K562 (cell line): ENCODE data around the gene HYAL3. TPM values are rescaled to one million over a fixed set of nuclear protein-coding genes. Genes with fewer than 3 reads are reported as not detected.

Experiments
- ARID1B ChIP-seq: fragments of 450-650 bp; IDR thresholded peaks from 2 replicates; pipeline ENCODE4 v1.6.1; 2016; ENCODE audit warnings: antibody characterized with exemption, mild to moderate bottlenecking, inconsistent platforms
- ATF7 ChIP-seq: fragments of 450-650 bp; IDR thresholded peaks from 2 replicates; pipeline ENCODE4 v1.7.1; 2014; ENCODE audit warnings: mild to moderate bottlenecking, moderate library complexity
- CTBP1 ChIP-seq: fragments of 450-650 bp; IDR thresholded peaks from 2 replicates; pipeline ENCODE4 v1.6.1; 2016; ENCODE audit warnings: borderline replicate concordance
- EZH2 ChIP-seq: IDR thresholded peaks from 2 replicates; pipeline ENCODE4 v1.6.1; 2012; ENCODE audit warnings: low read depth, mild to moderate bottlenecking, inconsistent platforms, low read length, borderline replicate concordance
- GABPA ChIP-seq: fragments of 200-800 bp; sonication (Bioruptor generic); conservative IDR thresholded peaks from 2 replicates; pipeline ENCODE4 v1.6.1; 2016; ENCODE audit warnings: low read depth, missing genetic modification characterization, missing compliant biosample characterization
- KLF16 ChIP-seq: IDR thresholded peaks from 2 replicates; pipeline ENCODE4 v1.6.1; 2016; ENCODE audit warnings: antibody characterized with exemption
- MYC ChIP-seq, 2 experiments: fragments of 250-450 bp in 1 of 2; sonication (Bioruptor Pico) in 1 of 2; IDR thresholded peaks; 2 replicates each; pipeline versions ENCODE4 v1.5.1 to v1.6.1; 2012 to 2021; ENCODE audit warnings: low read depth in 2 of 2, borderline replicate concordance in 1 of 2, improper control_type of control experiment in 1 of 2, low read length in 1 of 2, mild to moderate bottlenecking in 1 of 2, moderate library complexity in 1 of 2
- NFRKB ChIP-seq: fragments of 450-650 bp; IDR thresholded peaks from 2 replicates; pipeline ENCODE4 v1.6.1; 2016; ENCODE audit warnings: low read depth
- NR1H2 ChIP-seq: sonication (generic); formaldehyde crosslinking; IDR thresholded peaks from 2 replicates; pipeline ENCODE4 v1.4.0; 2020; ENCODE audit warnings: mild to moderate bottlenecking, missing genetic modification reagents
- NR2C2 ChIP-seq, 2 experiments: fragments of 200-800 bp in 1 of 2; sonication (Bioruptor generic) in 1 of 2; sonication (generic) in 1 of 2; formaldehyde crosslinking in 1 of 2; IDR thresholded peaks; 2 replicates each; pipeline versions ENCODE4 v1.6.1 to v1.8.0; 2016 to 2022; ENCODE audit warnings: mild to moderate bottlenecking in 1 of 2, missing compliant biosample characterization in 1 of 2, missing genetic modification characterization in 1 of 2, missing genetic modification reagents in 1 of 2
- RFX7 ChIP-seq: fragments of 250-450 bp; sonication (Bioruptor Pico); IDR thresholded peaks from 2 replicates; pipeline ENCODE4 v1.5.1; 2021; ENCODE audit warnings: mild to moderate bottlenecking
- SNIP1 ChIP-seq: fragments of 450-650 bp; IDR thresholded peaks from 2 replicates; pipeline ENCODE4 v1.7.1; 2017; ENCODE audit warnings: low read depth, mild to moderate bottlenecking
- SRSF3 ChIP-seq: fragments of 200-400 bp; formaldehyde crosslinking; IDR thresholded peaks from 2 replicates; pipeline ENCODE4 v1.6.1; 2016; ENCODE audit warnings: mild to moderate bottlenecking, low read length, moderate library complexity; ENCODE audit not compliant: insufficient read depth
- STAG1 ChIP-seq: sonication (generic); formaldehyde crosslinking; IDR thresholded peaks from 2 replicates; pipeline ENCODE4 v1.5.0; 2020; ENCODE audit warnings: missing genetic modification reagents, borderline replicate concordance
- TGIF2 ChIP-seq: sonication (generic); formaldehyde crosslinking; IDR thresholded peaks from 2 replicates; pipeline ENCODE4 v1.8.1; 2022; ENCODE audit warnings: mild to moderate bottlenecking, missing genetic modification reagents, moderate library complexity
- XRCC5 ChIP-seq: fragments of 200-400 bp; formaldehyde crosslinking; IDR thresholded peaks from 2 replicates; pipeline ENCODE4 v1.6.1; 2017; ENCODE audit warnings: low read depth, mild to moderate bottlenecking, low read length
- ZBED1 ChIP-seq: IDR thresholded peaks from 2 replicates; pipeline ENCODE4 v1.6.1; 2014
- ZC3H4 ChIP-seq: sonication (generic); formaldehyde crosslinking; IDR thresholded peaks from 2 replicates; pipeline ENCODE4 v1.9.0; 2021; ENCODE audit warnings: missing genetic modification reagents, borderline replicate concordance
- ZNF124 ChIP-seq: sonication (generic); formaldehyde crosslinking; IDR thresholded peaks from 2 replicates; pipeline ENCODE4 v1.8.1; 2022; ENCODE audit warnings: missing genetic modification reagents
- ZNF239 ChIP-seq: fragments of 250-450 bp; sonication (Bioruptor Pico); IDR thresholded peaks from 2 replicates; pipeline ENCODE4 v1.4.0; 2020; ENCODE audit warnings: mild to moderate bottlenecking
- ZNF316 ChIP-seq: fragments of 450-650 bp; IDR thresholded peaks from 2 replicates; pipeline ENCODE4 v1.6.1; 2016
- ZNF695 ChIP-seq: fragments of 450-650 bp; formaldehyde crosslinking; IDR thresholded peaks from 2 replicates; pipeline ENCODE4 v1.4.0; 2020; ENCODE audit warnings: mild to moderate bottlenecking, moderate library complexity
- polyA plus RNA-seq, 8 experiments: library from polyadenylated mRNA; depleted of rRNA in 4 of 8; stranded (reverse) in 5 of 8; unstranded in 3 of 8; fragments of >200 nt; fragmentation: Nextera tagmentation in 2 of 8; fragmentation: Illumina TruSeq in 1 of 8; extraction: Ambion mirVana in 2 of 8; extraction: Trizol in 1 of 8; gene quantifications; 2 replicates each; pipeline versions ENCODE4 v1.2.1 to v1.2.3, GENCODE V29; 2011 to 2014; ENCODE audit warnings: inconsistent platforms in 1 of 8, missing spikeins in 1 of 8
- total RNA-seq, 7 experiments: library from RNA; depleted of rRNA in 6 of 7; stranded (reverse); fragments of >200 nt in 6 of 7; fragmentation: Illumina TruSeq in 2 of 7; extraction: Trizol in 2 of 7; gene quantifications; 2 replicates each; pipeline versions ENCODE4 v1.2.1 to v1.2.3, GENCODE V29; 2011 to 2021; ENCODE audit warnings: low replicate concordance in 1 of 7
- TF ChIP-seq, protein P1 (sequence below): fragments of 200-800 bp; sonication (Bioruptor generic); IDR thresholded peaks from 2 replicates; pipeline ENCODE4 v1.6.1; 2017; ENCODE audit warnings: missing genetic modification characterization, missing compliant biosample characterization
- TF ChIP-seq, protein P2 (sequence below): sonication (generic); IDR thresholded peaks from 2 replicates; pipeline ENCODE4 v1.6.1; 2016
- TF ChIP-seq, protein P3 (sequence below), 2 experiments: fragments of 450-650 bp; IDR thresholded peaks; 2 replicates each; pipeline ENCODE4 v1.6.1; 2016

Gene HYAL3
- total and polyA plus RNA-seq, 9 of the 15 experiments (the other 6 are each of a cell fraction or from before 2014, with no cell fraction given): 0.38 to 9.1 (median 6.8) TPM

DNA sequence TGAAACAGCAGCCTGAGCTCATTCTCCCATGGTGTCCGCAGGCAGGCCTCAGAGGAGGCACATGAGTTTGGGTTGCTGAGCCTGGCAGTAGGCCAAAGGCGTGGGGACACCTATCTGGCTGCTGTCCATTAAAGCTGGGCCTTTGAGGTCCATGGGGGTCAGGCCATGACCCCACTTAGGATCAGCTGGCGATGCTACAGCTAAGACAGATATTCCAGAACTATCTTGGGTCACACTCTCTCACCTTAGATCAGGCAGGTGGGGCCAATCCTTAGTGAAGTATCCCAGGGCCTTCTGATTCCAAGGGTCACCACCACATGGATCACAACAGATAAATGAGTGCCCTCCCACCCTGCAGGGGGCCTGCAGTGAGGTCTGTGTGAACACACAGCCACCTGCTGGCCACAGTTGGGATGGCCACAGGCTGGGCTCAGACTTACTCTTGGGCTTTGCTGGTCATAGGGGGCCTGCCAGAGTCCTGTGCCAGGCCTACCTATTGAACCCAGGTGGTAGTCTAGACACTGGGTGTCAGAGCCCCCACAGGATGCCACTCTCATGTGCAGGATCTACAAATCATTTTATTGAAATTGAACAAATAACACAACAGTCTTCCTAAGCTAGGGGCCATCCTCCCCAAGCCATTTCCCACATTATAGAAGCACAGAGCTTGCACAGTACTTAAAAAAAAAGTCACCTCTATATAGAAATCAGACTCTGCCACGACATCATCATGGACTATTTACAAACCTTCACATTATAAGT, 25.3 kb upstream of the HYAL3 start (continued):
- TF ChIP-seq SRSF3: no peak
- TF ChIP-seq, protein P1, sequence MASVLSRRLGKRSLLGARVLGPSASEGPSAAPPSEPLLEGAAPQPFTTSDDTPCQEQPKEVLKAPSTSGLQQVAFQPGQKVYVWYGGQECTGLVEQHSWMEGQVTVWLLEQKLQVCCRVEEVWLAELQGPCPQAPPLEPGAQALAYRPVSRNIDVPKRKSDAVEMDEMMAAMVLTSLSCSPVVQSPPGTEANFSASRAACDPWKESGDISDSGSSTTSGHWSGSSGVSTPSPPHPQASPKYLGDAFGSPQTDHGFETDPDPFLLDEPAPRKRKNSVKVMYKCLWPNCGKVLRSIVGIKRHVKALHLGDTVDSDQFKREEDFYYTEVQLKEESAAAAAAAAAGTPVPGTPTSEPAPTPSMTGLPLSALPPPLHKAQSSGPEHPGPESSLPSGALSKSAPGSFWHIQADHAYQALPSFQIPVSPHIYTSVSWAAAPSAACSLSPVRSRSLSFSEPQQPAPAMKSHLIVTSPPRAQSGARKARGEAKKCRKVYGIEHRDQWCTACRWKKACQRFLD (CRISPR knock-in tag): no peak
- TF ChIP-seq, protein P2, sequence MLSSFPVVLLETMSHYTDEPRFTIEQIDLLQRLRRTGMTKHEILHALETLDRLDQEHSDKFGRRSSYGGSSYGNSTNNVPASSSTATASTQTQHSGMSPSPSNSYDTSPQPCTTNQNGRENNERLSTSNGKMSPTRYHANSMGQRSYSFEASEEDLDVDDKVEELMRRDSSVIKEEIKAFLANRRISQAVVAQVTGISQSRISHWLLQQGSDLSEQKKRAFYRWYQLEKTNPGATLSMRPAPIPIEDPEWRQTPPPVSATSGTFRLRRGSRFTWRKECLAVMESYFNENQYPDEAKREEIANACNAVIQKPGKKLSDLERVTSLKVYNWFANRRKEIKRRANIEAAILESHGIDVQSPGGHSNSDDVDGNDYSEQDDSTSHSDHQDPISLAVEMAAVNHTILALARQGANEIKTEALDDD: no peak
- TF ChIP-seq ZNF316: no peak
- no peak for TF ChIP-seq ZNF695 (CRISPR knock-in tag)
- TF ChIP-seq NR1H2 (CRISPR knock-in tag): no peak
- peak; percentile 47; the same call in 1 of the 2 replicates for TF ChIP-seq CTBP1
- TF ChIP-seq ATF7: no peak
- TF ChIP-seq ZNF239: no peak
- TF ChIP-seq, protein P3, sequence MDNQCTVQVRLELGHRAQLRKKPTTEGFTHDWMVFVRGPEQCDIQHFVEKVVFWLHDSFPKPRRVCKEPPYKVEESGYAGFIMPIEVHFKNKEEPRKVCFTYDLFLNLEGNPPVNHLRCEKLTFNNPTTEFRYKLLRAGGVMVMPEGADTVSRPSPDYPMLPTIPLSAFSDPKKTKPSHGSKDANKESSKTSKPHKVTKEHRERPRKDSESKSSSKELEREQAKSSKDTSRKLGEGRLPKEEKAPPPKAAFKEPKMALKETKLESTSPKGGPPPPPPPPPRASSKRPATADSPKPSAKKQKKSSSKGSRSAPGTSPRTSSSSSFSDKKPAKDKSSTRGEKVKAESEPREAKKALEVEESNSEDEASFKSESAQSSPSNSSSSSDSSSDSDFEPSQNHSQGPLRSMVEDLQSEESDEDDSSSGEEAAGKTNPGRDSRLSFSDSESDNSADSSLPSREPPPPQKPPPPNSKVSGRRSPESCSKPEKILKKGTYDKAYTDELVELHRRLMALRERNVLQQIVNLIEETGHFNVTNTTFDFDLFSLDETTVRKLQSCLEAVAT (IDR thresholded peaks at IDR 0.05): no peak
- no peak for TF ChIP-seq ZNF124 (CRISPR knock-in tag)
- 0 out of 2 replicates have a peak, but pooled peaks have one; percentile 16 for TF ChIP-seq KLF16
- TF ChIP-seq ZBED1: no peak
- no peak for TF ChIP-seq TGIF2 (CRISPR knock-in tag)
- TF ChIP-seq ZC3H4: no peak
- no peak for TF ChIP-seq RFX7 (CRISPR knock-in tag)
- TF ChIP-seq XRCC5: peak; percentile 58; the same call in 1 of the 2 replicates
- no peak for TF ChIP-seq EZH2
- TF ChIP-seq GABPA (tag): no peak
- TF ChIP-seq SNIP1: no peak
- no peak for TF ChIP-seq STAG1 (CRISPR knock-in tag)
- peak; percentile 47 for TF ChIP-seq ARID1B
- no peak; the same call in 1 of the 2 replicates for TF ChIP-seq MYC (IDR thresholded peaks at IDR 0.05; ENCODE audit: low read depth, low read length)
- no peak for TF ChIP-seq MYC (CRISPR knock-in tag; IDR thresholded peaks at IDR 0.05; ENCODE audit: borderline replicate concordance, low read depth)
- no peak for TF ChIP-seq NR2C2 (CRISPR knock-in tag; IDR thresholded peaks at IDR 0.05)
- TF ChIP-seq NR2C2 (tag; IDR thresholded peaks at IDR 0.05): peak; percentile 64; the same call in 1 of the 2 replicates
- TF ChIP-seq NFRKB: no peak
